Liver (tissue), 9 donors: ENCODE results near the gene CNKSR1. TPM values are rescaled to one million over a fixed set of nuclear protein-coding genes. Genes with fewer than 3 reads are reported as not detected.

ENCODE experiments used
- DNase-seq: peaks from one replicate; pipeline ENCODE4 v3.0.0-alpha.2; 2017; ENCODE audit warnings: low spot score
- H3K27ac ChIP-seq, 2 donors: one replicate each; pipeline ENCODE4 v1.7.0; 2013; ENCODE audit warnings: inconsistent platforms in 2 of 2, low read length in 2 of 2, control low read depth in 1 of 2, low read depth in 1 of 2, mild to moderate bottlenecking in 1 of 2
- H3K27me3 ChIP-seq, 4 donors: one replicate each; pipeline versions ENCODE4 v1.6.1 to v1.7.0; 2013; ENCODE audit warnings: low read length in 3 of 4, inconsistent platforms in 1 of 4, mild to moderate bottlenecking in 1 of 4, moderate library complexity in 1 of 4; ENCODE audit not compliant: control insufficient read depth in 4 of 4, insufficient read depth in 4 of 4
- H3K36me3 ChIP-seq, 4 donors: one replicate each; pipeline versions ENCODE4 v1.6.1 to v1.7.0; 2013; ENCODE audit warnings: low read length in 3 of 4, mild to moderate bottlenecking in 3 of 4, low read depth in 1 of 4, moderate library complexity in 1 of 4; ENCODE audit not compliant: control insufficient read depth in 4 of 4, insufficient read depth in 3 of 4
- H3K4me1 ChIP-seq, 4 donors: one replicate each; pipeline versions ENCODE4 v1.6.1 to v1.7.0; 2013; ENCODE audit warnings: low read length in 3 of 4, mild to moderate bottlenecking in 3 of 4, moderate library complexity in 1 of 4; ENCODE audit not compliant: control insufficient read depth in 4 of 4, insufficient read depth in 4 of 4
- H3K4me3 ChIP-seq, 3 donors: one replicate each; pipeline versions ENCODE4 v1.6.1 to v1.7.0; 2013; ENCODE audit warnings: low read length in 3 of 3, control low read depth in 1 of 3, low read depth in 1 of 3, mild to moderate bottlenecking in 1 of 3
- H3K9ac ChIP-seq, 2 donors: one replicate each; pipeline ENCODE4 v1.7.0; 2013; ENCODE audit warnings: low read length in 2 of 2, mild to moderate bottlenecking in 2 of 2, moderate library complexity in 2 of 2, control low read depth in 1 of 2, low read depth in 1 of 2
- H3K9me3 ChIP-seq, 4 donors: one replicate each; pipeline versions ENCODE4 v1.6.1 to v1.7.0; 2013; ENCODE audit warnings: low read length in 3 of 4; ENCODE audit not compliant: control insufficient read depth in 4 of 4
- EGR1 ChIP-seq, 2 donors: IDR thresholded peaks; 2 replicates each; pipeline ENCODE4 v1.6.1; 2016 to 2018; ENCODE audit warnings: antibody characterized with exemption in 2 of 2, low read depth in 2 of 2
- GABPA ChIP-seq, 2 donors: IDR thresholded peaks in 1 of 2; conservative IDR thresholded peaks in 1 of 2; 2 replicates each; pipeline ENCODE4 v1.6.1; 2016; ENCODE audit warnings: antibody characterized with exemption in 2 of 2, mild to moderate bottlenecking in 1 of 2, moderate library complexity in 1 of 2
- HNF4A ChIP-seq, 2 donors: conservative IDR thresholded peaks; 2 replicates each; pipeline ENCODE4 v1.6.1; 2016; ENCODE audit warnings: antibody characterized with exemption in 2 of 2, mild to moderate bottlenecking in 2 of 2
- JUND ChIP-seq, 2 donors: IDR thresholded peaks; 2 replicates each; pipeline ENCODE4 v1.6.1; 2016; ENCODE audit warnings: antibody characterized with exemption in 2 of 2
- NR2F2 ChIP-seq: IDR thresholded peaks from 2 replicates; pipeline ENCODE4 v1.6.1; 2016; ENCODE audit warnings: antibody characterized with exemption
- RAD21 ChIP-seq, 2 donors: IDR thresholded peaks; 2 replicates each; pipeline ENCODE4 v1.6.1; 2016; ENCODE audit warnings: antibody characterized with exemption in 2 of 2, mild to moderate bottlenecking in 2 of 2
- RXRA ChIP-seq, 2 donors: IDR thresholded peaks; 2 replicates each; pipeline ENCODE4 v1.6.1; 2017 to 2018; ENCODE audit warnings: antibody characterized with exemption in 2 of 2, mild to moderate bottlenecking in 1 of 2
- SP1 ChIP-seq: IDR thresholded peaks from 2 replicates; pipeline ENCODE4 v1.6.1; 2018; ENCODE audit warnings: antibody characterized with exemption, mild to moderate bottlenecking
- TAF1 ChIP-seq: conservative IDR thresholded peaks from 2 replicates; pipeline ENCODE4 v1.6.1; 2016; ENCODE audit warnings: antibody characterized with exemption, mild to moderate bottlenecking
- YY1 ChIP-seq: IDR thresholded peaks from 2 replicates; pipeline ENCODE4 v1.6.1; 2016; ENCODE audit warnings: antibody characterized with exemption, mild to moderate bottlenecking
- WGBS: extraction: QIAGEN DNeasy Blood & Tissue Kit; methylation state at CpG from one replicate; pipeline ENCODE4 v1.1.7; 2013; 5-methylcytosine and 5-hydroxymethylcytosine counted together
- polyA plus RNA-seq, 2 donors: library from polyadenylated mRNA; stranded (reverse) in 1 of 2; unstranded in 1 of 2; fragments of 200-250 nt in 1 of 2; fragments of >200 nt in 1 of 2; fragmentation: Nextera tagmentation in 1 of 2; extraction: Ambion mirVana in 1 of 2; gene quantifications; one replicate each; pipeline versions ENCODE4 v1.2.1 to v1.2.3, GENCODE V29; 2013 to 2015
- total RNA-seq, 2 donors: library from RNA; depleted of rRNA; stranded (reverse); fragments of >200 nt; gene quantifications; one replicate each; pipeline ENCODE4 v1.2.3, GENCODE V29; 2014
- TF ChIP-seq, protein P1 (sequence below): fragments of 150-350 bp; IDR thresholded peaks from 2 replicates; pipeline ENCODE4 v1.5.1; 2017; ENCODE audit warnings: improper control_type of control experiment, low read depth, low read length; ENCODE audit not compliant: missing input control
- TF ChIP-seq, protein P2 (sequence below): IDR thresholded peaks from 2 replicates; pipeline ENCODE4 v1.6.1; 2016; ENCODE audit warnings: antibody characterized with exemption
- TF ChIP-seq, protein P3 (sequence below): IDR thresholded peaks from 2 replicates; pipeline ENCODE4 v1.6.1; 2016; ENCODE audit warnings: antibody characterized with exemption
- TF ChIP-seq, protein P4 (sequence below): IDR thresholded peaks from 2 replicates; pipeline ENCODE4 v1.6.1; 2016; ENCODE audit warnings: antibody characterized with exemption, mild to moderate bottlenecking
- donor health status: healthy.
- donor health status: healthy.
- donor health status: healthy.
- donor health status: healthy.
- donor health status: healthy.

The CNKSR1 gene
- total and polyA plus RNA-seq, 4 donors: 0.48 to 2.2 (median 0.87) TPM

DNA sequence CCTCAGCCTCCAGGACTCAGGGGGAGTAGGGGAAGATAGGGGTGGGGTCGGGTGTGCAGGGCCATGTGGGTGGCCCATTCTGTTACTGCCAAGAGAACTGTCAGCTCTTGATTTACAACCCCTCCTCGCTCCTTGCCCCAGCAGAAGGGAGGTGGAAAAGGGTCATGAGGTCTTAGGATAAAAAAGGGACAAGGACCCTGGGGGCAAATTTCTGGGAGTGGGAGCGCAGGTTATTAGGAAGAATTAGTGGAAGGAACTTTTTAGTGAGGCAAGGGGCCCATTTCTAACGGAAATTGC lies 17.6 kb upstream of the CNKSR1 start:
- Histone ChIP-seq H3K27me3 (peaks cover 0 to 4% (median under 1%) of the 10 kb centered on the region in 4 donors), H3K4me3 (no peak overlapping the region), H3K4me1 (peaks cover 10 to 26% (median 18%) of the 10 kb centered on the region in 4 donors), H3K9me3 (no peaks in the 10 kb centered on the region), H3K27ac (no peak overlapping the region), H3K9ac (no peak overlapping the region), H3K36me3 (no peaks in the 10 kb centered on the region)
- TF ChIP-seq GABPA (IDR thresholded peaks at IDR 0.05 in 1 of 2, conservative IDR thresholded peaks at IDR 0.05 in 1 of 2) (no peak), SP1 (no peak), EGR1 (IDR thresholded peaks at IDR 0.05; ENCODE audit: low read depth in 2 of 2) (no peak), RAD21 (IDR thresholded peaks at IDR 0.05) (no peak), NR2F2 (no peak)
- TF ChIP-seq, protein P1, sequence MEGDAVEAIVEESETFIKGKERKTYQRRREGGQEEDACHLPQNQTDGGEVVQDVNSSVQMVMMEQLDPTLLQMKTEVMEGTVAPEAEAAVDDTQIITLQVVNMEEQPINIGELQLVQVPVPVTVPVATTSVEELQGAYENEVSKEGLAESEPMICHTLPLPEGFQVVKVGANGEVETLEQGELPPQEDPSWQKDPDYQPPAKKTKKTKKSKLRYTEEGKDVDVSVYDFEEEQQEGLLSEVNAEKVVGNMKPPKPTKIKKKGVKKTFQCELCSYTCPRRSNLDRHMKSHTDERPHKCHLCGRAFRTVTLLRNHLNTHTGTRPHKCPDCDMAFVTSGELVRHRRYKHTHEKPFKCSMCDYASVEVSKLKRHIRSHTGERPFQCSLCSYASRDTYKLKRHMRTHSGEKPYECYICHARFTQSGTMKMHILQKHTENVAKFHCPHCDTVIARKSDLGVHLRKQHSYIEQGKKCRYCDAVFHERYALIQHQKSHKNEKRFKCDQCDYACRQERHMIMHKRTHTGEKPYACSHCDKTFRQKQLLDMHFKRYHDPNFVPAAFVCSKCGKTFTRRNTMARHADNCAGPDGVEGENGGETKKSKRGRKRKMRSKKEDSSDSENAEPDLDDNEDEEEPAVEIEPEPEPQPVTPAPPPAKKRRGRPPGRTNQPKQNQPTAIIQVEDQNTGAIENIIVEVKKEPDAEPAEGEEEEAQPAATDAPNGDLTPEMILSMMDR: no peak
- TF ChIP-seq, protein P2, sequence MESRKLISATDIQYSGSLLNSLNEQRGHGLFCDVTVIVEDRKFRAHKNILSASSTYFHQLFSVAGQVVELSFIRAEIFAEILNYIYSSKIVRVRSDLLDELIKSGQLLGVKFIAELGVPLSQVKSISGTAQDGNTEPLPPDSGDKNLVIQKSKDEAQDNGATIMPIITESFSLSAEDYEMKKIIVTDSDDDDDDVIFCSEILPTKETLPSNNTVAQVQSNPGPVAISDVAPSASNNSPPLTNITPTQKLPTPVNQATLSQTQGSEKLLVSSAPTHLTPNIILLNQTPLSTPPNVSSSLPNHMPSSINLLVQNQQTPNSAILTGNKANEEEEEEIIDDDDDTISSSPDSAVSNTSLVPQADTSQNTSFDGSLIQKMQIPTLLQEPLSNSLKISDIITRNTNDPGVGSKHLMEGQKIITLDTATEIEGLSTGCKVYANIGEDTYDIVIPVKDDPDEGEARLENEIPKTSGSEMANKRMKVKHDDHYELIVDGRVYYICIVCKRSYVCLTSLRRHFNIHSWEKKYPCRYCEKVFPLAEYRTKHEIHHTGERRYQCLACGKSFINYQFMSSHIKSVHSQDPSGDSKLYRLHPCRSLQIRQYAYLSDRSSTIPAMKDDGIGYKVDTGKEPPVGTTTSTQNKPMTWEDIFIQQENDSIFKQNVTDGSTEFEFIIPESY: no peak
- TF ChIP-seq, protein P3, sequence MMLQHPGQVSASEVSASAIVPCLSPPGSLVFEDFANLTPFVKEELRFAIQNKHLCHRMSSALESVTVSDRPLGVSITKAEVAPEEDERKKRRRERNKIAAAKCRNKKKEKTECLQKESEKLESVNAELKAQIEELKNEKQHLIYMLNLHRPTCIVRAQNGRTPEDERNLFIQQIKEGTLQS: no peak
- DNase-seq: no peak
- WGBS: 82% methylated on average over 4 of the region's 4 CpGs

DNA sequence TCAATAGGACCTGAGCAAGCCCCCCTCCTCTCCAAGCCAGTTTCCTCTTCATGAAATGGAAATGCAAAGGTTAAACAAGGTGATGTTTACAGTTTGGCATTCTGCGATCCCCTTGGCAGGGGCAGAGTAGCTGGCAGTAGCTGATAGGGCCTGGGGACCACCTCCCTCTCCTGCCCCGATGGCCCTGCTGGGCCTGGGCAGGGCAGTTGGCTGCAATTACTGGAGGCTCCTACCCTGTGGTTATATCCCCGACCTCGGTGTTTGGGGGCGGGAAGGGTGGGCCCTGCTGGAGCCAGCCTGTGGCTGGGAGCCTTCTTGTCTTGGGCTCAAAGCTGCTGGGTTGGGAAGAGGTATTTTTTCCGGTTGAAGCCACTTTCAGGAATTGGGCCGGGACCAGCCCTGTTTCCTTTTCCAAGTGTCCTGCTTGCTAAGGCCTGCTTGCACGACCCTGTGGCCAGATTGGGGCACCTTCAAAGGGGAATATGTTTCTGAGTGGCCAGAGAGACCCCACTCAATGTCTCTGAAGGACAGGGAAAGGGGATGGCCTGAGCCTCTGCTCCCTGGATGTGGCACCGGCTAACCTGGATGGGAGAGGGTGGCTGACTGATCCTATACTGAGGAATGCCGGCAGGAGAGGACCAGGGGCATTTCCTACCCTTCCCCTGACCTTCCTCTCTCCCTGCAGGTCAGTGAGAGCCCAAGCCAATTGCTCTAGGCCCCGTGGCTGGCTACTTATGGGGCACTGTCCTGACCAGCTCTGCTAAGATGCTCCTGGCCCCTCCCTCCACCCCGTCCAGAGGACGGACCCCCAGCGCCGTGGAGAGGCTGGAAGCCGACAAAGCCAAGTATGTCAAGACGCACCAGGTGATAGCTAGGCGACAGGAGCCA lies 16.5 kb upstream of the CNKSR1 start:
- TF ChIP-seq, protein P2: no peak
- TF ChIP-seq, protein P4, sequence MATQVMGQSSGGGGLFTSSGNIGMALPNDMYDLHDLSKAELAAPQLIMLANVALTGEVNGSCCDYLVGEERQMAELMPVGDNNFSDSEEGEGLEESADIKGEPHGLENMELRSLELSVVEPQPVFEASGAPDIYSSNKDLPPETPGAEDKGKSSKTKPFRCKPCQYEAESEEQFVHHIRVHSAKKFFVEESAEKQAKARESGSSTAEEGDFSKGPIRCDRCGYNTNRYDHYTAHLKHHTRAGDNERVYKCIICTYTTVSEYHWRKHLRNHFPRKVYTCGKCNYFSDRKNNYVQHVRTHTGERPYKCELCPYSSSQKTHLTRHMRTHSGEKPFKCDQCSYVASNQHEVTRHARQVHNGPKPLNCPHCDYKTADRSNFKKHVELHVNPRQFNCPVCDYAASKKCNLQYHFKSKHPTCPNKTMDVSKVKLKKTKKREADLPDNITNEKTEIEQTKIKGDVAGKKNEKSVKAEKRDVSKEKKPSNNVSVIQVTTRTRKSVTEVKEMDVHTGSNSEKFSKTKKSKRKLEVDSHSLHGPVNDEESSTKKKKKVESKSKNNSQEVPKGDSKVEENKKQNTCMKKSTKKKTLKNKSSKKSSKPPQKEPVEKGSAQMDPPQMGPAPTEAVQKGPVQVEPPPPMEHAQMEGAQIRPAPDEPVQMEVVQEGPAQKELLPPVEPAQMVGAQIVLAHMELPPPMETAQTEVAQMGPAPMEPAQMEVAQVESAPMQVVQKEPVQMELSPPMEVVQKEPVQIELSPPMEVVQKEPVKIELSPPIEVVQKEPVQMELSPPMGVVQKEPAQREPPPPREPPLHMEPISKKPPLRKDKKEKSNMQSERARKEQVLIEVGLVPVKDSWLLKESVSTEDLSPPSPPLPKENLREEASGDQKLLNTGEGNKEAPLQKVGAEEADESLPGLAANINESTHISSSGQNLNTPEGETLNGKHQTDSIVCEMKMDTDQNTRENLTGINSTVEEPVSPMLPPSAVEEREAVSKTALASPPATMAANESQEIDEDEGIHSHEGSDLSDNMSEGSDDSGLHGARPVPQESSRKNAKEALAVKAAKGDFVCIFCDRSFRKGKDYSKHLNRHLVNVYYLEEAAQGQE: no peak
- TF ChIP-seq JUND (IDR thresholded peaks at IDR 0.05) (no peak), YY1 (no peak), SP1 (no peak), TAF1 (no peak), RXRA (IDR thresholded peaks at IDR 0.05) (no peak), HNF4A (conservative IDR thresholded peaks at IDR 0.05) (no peak)
- no peaks in the 10 kb centered on the region for H3K36me3 ChIP-seq
- H3K4me1 ChIP-seq: peaks cover 10 to 26% (median 18%) of the 10 kb centered on the region in 4 donors
- WGBS: 40% methylated on average over 18 of the region's 18 CpGs
- H3K4me3 ChIP-seq: peak overlapping the region in 2 of 3 donors; percentile 51 to 59
- no peaks in the 10 kb centered on the region for H3K9me3 ChIP-seq
- DNase-seq: no peak
- H3K9ac ChIP-seq: no peak overlapping the region
- no peak overlapping the region for H3K27ac ChIP-seq
- H3K27me3 ChIP-seq: peaks cover 0 to 4% (median under 1%) of the 10 kb centered on the region in 4 donors
